Brain microvascular endothelial cell (primary cell): ENCODE measurements around the gene UAP1.

Experiments
- DNase-seq: peaks from one replicate; pipeline ENCODE4 v3.0.0-alpha.2; 2020
- H3K27ac ChIP-seq: fragments of 250-450 bp; sonication (Bioruptor Pico); 2 replicates; pipeline ENCODE4 v1.5.1; 2020; ENCODE audit warnings: mild to moderate bottlenecking, moderate library complexity
- H3K27me3 ChIP-seq: fragments of 250-450 bp; sonication (Bioruptor Pico); replicated peaks from 2 replicates; pipeline ENCODE4 v1.5.1; 2020; ENCODE audit warnings: mild to moderate bottlenecking
- H3K36me3 ChIP-seq: fragments of 250-450 bp; sonication (Bioruptor Pico); replicated peaks from 2 replicates; pipeline ENCODE4 v1.5.1; 2020; ENCODE audit warnings: mild to moderate bottlenecking
- H3K4me3 ChIP-seq: 2 replicates; pipeline ENCODE4 v1.5.1; 2011; ENCODE audit warnings: low read depth, mild to moderate bottlenecking, control low read depth, low read length, moderate library complexity
- CTCF ChIP-seq: IDR thresholded peaks from 2 replicates; pipeline ENCODE4 v1.5.1; 2011; ENCODE audit warnings: low read depth, mild to moderate bottlenecking, moderate library complexity, low read length, control low read depth, inconsistent platforms; ENCODE audit errors: missing control alignments
- in situ Hi-C: cut with HindIII; loops from 2 replicates; pipeline ENCODE4 v1.10.0; 2017; ENCODE audit warnings: low sequenced_read_pairs, low pct_ligation_motif_present

The UAP1 gene

GRCh38 chr1:162612606-162613400 lies 51.3 kb downstream of the UAP1 start:
- H3K27me3 ChIP-seq, result no peaks in the 10 kb centered on the region
- no peak for DNase-seq
- H3K36me3 ChIP-seq, result no peaks in the 10 kb centered on the region
- in situ Hi-C loops, result no loop called here
- H3K27ac ChIP-seq, result no peak overlapping the region
- TF ChIP-seq CTCF, result no peak
- H3K4me3 ChIP-seq, result no peak overlapping the region

GRCh38 chr1:162616848-162617247 lies 55.3 kb downstream of the UAP1 start:
- no peak overlapping the region for H3K27ac ChIP-seq

DNA sequence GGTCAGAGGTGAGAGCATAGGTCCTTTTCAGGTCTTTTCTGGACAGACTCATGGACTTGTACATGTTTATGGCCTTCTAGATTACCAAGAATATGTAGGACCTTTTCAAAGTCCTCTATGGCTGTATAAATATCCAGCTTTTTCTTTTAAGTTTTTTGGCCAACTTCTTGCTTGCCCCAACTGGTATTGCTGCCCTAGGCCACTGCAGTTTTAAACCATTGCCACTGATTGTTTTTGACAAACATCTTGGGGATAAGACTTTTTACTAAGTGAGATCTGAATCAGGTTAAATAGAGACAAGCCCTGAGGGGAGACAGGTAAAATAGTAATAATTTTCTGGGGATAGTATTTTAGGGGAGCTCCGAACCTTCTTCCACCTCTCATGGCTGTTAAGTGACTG lies 56.0 kb downstream of the UAP1 start:
- Histone ChIP-seq H3K36me3 (no peaks in the 10 kb centered on the region), H3K4me3 (no peak overlapping the region), H3K27ac (no peak overlapping the region), H3K27me3 (no peaks in the 10 kb centered on the region)
- DNase-seq, result no peak
- TF ChIP-seq CTCF, result no peak
- in situ Hi-C loops, result no loop called here

More at GRCh38 chr1:162616848-162617247, 55.3 kb downstream of the UAP1 start:
- TF ChIP-seq CTCF, result no peak
- no peaks in the 10 kb centered on the region for H3K27me3 ChIP-seq
- no peak overlapping the region for H3K4me3 ChIP-seq
- DNase-seq, result no peak
- in situ Hi-C loops, result no loop called here
- H3K36me3 ChIP-seq, result no peaks in the 10 kb centered on the region

DNA sequence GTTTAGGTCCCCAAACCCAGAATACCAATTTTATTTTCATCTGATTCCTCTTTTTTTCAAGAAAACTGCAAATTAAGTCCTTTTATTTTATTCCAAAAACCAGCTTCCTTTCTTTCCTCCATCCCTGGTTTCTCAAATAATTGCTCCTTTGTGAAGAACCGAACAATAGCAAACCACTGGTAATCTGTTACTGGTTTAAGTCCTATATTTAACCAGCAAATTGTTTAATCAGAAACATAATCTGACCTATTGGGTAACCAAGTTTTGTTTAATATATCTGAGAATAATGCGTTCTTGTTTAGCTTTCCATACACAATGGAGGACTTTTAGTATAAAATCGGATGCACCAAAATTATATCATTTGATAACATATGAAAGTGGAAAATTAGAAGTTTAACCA lies 57.6 kb downstream of the UAP1 start:
- H3K36me3 ChIP-seq, result no peaks in the 10 kb centered on the region
- no peak overlapping the region for H3K27ac ChIP-seq
- no peak for DNase-seq
- no peaks in the 10 kb centered on the region for H3K27me3 ChIP-seq
- no peak overlapping the region for H3K4me3 ChIP-seq
- TF ChIP-seq CTCF, result no peak
- in situ Hi-C loops, result no loop called here

- H3K36me3 ChIP-seq, result no peaks in the 10 kb centered on the region
- H3K27me3 ChIP-seq, result no peaks in the 10 kb centered on the region
- H3K4me3 ChIP-seq, result no peak overlapping the region
- TF ChIP-seq CTCF, result no peak
- H3K27ac ChIP-seq, result no peak overlapping the region
- no peak for DNase-seq
- in situ Hi-C loops, result no loop called here
Observed at GRCh38 chr1:162621256-162621655, 59.7 kb downstream of the UAP1 start.

DNA sequence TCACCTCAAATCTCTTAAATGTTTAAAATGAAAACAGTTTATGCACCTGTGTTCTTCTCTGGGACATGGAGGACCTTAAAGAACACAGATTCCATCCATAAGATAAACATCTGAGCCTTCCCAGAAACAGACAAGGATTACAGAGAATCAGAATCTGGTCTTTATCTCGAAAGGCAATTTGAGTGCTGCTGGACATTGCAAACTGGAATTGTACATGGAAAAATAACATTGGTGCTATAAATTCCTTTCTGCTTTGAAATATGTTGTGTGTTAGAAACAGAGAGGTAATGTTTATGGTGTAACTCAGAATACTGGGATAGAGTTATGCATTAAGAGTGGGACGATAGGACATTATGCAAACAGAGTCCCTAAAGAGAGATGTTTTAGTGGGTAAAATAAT lies 64.2 kb downstream of the UAP1 start:
- Histone ChIP-seq H3K4me3 (no peak overlapping the region), H3K27ac (no peak overlapping the region), H3K27me3 (no peaks in the 10 kb centered on the region), H3K36me3 (no peaks in the 10 kb centered on the region)
- TF ChIP-seq CTCF, result no peak
- no peak for DNase-seq
- in situ Hi-C loops, result no loop called here
